ENCODE measurements around the gene SLC26A9.

Gene SLC26A9

DNA sequence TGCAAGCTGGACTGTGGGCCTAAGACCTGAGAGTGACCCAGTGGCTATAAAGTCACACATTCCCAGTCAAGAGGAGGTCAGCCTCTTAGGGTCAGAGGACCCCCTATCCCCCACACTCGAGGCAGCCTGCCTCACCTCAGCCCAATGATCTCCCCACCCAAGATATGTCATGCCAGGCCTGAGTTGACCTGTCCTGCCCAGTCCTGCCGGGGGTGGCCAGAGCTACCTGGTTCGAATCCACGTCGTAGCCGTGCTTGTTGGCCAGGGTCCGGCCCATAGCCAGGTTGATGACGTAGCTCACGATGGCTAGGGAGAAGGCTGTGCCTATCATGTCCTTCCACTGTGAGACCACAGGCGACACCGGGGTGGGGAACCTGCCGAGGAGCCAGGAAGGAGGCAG is 15.6 kb downstream of the SLC26A9 start:
- TF ChIP-seq SIN3A (IDR thresholded peaks at IDR 0.05; ENCODE audit: borderline replicate concordance, insufficient read depth, low read length) (no peak), FOXP2 (optimal IDR thresholded peaks at IDR 0.05; ENCODE audit: borderline replicate concordance, extremely low read depth, extremely low read length, insufficient read depth) (no peak), TAF1 (IDR thresholded peaks at IDR 0.05; ENCODE audit: borderline replicate concordance, insufficient read depth, low read length) (no peak), POLR2AphosphoS5 (IDR thresholded peaks at IDR 0.05; ENCODE audit: low read depth, low read length) (no peak)
- TF ChIP-seq, protein P1, sequence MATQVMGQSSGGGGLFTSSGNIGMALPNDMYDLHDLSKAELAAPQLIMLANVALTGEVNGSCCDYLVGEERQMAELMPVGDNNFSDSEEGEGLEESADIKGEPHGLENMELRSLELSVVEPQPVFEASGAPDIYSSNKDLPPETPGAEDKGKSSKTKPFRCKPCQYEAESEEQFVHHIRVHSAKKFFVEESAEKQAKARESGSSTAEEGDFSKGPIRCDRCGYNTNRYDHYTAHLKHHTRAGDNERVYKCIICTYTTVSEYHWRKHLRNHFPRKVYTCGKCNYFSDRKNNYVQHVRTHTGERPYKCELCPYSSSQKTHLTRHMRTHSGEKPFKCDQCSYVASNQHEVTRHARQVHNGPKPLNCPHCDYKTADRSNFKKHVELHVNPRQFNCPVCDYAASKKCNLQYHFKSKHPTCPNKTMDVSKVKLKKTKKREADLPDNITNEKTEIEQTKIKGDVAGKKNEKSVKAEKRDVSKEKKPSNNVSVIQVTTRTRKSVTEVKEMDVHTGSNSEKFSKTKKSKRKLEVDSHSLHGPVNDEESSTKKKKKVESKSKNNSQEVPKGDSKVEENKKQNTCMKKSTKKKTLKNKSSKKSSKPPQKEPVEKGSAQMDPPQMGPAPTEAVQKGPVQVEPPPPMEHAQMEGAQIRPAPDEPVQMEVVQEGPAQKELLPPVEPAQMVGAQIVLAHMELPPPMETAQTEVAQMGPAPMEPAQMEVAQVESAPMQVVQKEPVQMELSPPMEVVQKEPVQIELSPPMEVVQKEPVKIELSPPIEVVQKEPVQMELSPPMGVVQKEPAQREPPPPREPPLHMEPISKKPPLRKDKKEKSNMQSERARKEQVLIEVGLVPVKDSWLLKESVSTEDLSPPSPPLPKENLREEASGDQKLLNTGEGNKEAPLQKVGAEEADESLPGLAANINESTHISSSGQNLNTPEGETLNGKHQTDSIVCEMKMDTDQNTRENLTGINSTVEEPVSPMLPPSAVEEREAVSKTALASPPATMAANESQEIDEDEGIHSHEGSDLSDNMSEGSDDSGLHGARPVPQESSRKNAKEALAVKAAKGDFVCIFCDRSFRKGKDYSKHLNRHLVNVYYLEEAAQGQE (IDR thresholded peaks at IDR 0.05; ENCODE audit: insufficient read depth in 1 of 2, low read depth in 2 of 2, low read length in 2 of 2), result no peak

DNA sequence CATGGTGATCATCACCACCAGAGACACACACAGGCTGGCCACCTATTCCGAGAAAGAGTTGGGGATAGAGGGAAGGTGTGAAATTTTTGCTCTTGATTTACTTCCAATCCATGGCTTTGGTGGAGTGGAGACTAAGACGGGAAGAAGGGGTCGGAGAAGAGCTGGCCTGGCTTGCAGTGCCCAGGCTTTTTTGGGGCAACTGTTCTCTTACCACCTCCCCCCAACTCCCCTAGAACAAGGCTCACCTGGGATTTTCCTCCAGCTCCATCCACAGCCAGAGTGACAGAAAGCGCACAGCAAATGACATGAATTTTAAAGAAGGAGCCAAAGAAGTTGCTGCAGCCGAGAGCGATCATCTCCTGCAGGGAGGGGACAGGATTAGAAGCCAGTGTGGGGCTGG is 16.0 kb downstream of the SLC26A9 start:
- TF ChIP-seq FOXP2 (optimal IDR thresholded peaks at IDR 0.05; ENCODE audit: borderline replicate concordance, extremely low read depth, extremely low read length, insufficient read depth), result no peak
- no peak for TF ChIP-seq TAF1 (IDR thresholded peaks at IDR 0.05; ENCODE audit: borderline replicate concordance, insufficient read depth, low read length)
- TF ChIP-seq, protein P1 (IDR thresholded peaks at IDR 0.05; ENCODE audit: insufficient read depth in 1 of 2, low read depth in 2 of 2, low read length in 2 of 2), result no peak

DNA sequence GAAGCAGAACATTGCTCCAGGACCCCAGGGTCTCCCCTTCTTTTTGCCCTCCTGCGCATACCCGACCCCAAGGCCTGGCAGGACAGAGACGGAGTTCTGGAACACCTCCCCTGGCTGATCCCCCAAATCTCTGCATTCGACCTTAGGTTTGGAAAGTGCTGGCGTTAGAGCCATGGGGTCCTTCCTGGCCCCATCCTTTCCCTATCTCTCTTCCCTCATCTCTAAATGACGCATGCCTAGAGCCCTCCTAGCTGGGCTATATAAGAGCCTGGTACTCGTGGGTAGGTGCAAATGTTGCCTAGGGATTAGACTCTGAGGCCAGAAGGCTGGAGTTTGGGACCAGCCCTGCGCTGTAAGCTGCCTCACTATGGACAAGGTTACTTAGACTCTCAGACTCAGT is 16.6 kb downstream of the SLC26A9 start:
- TF ChIP-seq, protein P1 (IDR thresholded peaks at IDR 0.05; ENCODE audit: insufficient read depth in 1 of 2, low read depth in 2 of 2, low read length in 2 of 2), result no peak
- TF ChIP-seq SIN3A (IDR thresholded peaks at IDR 0.05; ENCODE audit: borderline replicate concordance, insufficient read depth, low read length) (no peak), FOXP2 (optimal IDR thresholded peaks at IDR 0.05; ENCODE audit: borderline replicate concordance, extremely low read depth, extremely low read length, insufficient read depth) (no peak), POLR2AphosphoS5 (IDR thresholded peaks at IDR 0.05; ENCODE audit: low read depth, low read length) (no peak), TAF1 (IDR thresholded peaks at IDR 0.05; ENCODE audit: borderline replicate concordance, insufficient read depth, low read length) (no peak)

DNA sequence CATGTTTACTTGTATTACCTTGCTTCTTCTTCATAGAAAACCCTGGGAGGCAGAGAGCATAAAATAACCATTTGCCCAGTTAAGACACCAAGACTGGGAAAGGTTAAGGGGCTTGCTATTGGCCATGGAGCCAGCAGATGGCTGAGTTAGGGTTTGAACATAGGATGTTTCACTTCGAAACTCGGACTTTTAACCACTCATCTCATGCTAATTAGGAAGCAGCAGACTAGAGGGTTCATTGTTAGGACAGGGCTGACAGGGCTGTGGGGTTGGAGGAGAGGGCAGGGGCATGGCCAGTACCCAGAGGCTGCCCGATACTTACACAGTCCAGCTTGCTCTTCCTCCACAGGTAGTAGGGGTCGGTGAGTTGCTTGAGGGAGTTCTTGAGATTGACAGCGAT is 17.0 kb downstream of the SLC26A9 start:
- no peak for TF ChIP-seq FOXP2 (optimal IDR thresholded peaks at IDR 0.05; ENCODE audit: borderline replicate concordance, extremely low read depth, extremely low read length, insufficient read depth)
- TF ChIP-seq, protein P1 (IDR thresholded peaks at IDR 0.05; ENCODE audit: insufficient read depth in 1 of 2, low read depth in 2 of 2, low read length in 2 of 2), result no peak
- no peak for TF ChIP-seq POLR2AphosphoS5 (IDR thresholded peaks at IDR 0.05; ENCODE audit: low read depth, low read length)
- no peak for TF ChIP-seq SIN3A (IDR thresholded peaks at IDR 0.05; ENCODE audit: borderline replicate concordance, insufficient read depth, low read length)
- no peak for TF ChIP-seq TAF1 (IDR thresholded peaks at IDR 0.05; ENCODE audit: borderline replicate concordance, insufficient read depth, low read length)

DNA sequence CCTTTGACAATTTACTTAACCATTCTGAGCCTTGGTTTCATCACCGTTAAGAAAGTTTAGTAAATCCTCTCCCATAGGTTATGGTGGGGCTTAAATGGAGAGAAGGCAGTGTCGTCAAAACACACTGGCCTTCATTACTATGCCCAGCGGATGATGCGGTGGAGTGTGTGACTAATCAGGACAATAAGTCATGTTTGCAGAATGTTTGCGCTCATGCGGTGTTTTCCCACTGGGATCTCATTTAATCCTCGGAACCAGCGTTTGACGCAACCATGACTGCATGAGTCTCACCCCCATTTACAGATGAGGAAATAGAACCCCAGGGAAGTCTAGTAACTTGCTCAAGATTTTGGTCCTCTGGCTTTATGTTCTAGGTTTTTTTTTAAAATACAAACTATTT is 17.5 kb downstream of the SLC26A9 start:
- TF ChIP-seq POLR2AphosphoS5 (IDR thresholded peaks at IDR 0.05; ENCODE audit: low read depth, low read length) (no peak), FOXP2 (optimal IDR thresholded peaks at IDR 0.05; ENCODE audit: borderline replicate concordance, extremely low read depth, extremely low read length, insufficient read depth) (no peak), SIN3A (IDR thresholded peaks at IDR 0.05; ENCODE audit: borderline replicate concordance, insufficient read depth, low read length) (no peak), TAF1 (IDR thresholded peaks at IDR 0.05; ENCODE audit: borderline replicate concordance, insufficient read depth, low read length) (no peak)
- TF ChIP-seq, protein P1 (IDR thresholded peaks at IDR 0.05; ENCODE audit: insufficient read depth in 1 of 2, low read depth in 2 of 2, low read length in 2 of 2), result no peak

Measured in PFSK-1 (cell line).